ENCODE results near the gene DUSP16. TPM values are rescaled to one million over a fixed set of nuclear protein-coding genes. Genes with fewer than 3 reads are reported as not detected.

Gene DUSP16
- total and polyA plus RNA-seq, 7 donors: 8.6 to 27.3 (median 13.8) TPM

DNA sequence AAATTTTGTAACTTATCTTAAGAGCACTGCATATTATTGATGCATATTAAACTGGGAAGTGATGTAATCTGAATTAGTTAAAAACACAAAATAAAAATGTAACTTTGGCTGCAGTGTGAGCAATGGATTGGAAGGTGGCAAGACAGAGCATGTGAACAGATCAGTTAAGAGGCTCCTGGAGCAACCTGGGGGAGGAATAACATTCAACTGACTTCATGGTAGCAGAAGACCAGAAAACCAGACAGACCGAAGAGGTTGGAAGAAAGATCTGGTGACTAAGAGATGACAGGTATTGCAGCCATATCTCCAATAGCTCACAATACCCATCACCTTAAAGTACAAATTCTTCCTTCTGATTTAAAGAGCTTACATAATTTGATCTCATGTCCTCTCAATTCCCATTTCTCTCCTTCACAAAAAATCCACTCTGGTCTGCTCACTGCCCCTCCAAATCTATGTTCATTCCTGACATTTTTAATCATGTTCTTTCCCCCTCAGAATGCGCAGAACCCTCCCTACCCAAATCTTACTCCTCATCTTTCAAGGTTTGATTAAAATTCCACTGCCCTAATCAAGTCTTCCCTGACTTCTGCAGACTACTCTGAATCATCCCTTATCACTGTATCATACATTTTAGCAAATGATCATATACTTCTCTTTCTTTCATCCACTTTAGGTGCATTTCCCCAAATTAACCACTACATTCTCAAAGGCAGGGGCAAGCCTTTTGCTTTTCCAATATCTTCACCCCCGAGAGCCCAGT lies 51.5 kb downstream of the DUSP16 start:
- intact Hi-C loops (cut with DNase I): no loop called here
- DNase-seq: no peak
- no peaks in the 10 kb centered on the region for H3K9me3 ChIP-seq
- no peaks in the 10 kb centered on the region for H3K27me3 ChIP-seq
- TF ChIP-seq EP300 (IDR thresholded peaks at IDR 0.05) (no peak), POLR2AphosphoS5 (IDR thresholded peaks at IDR 0.05) (no peak), POLR2A (IDR thresholded peaks at IDR 0.05) (no peak)
- TF ChIP-seq, protein P1, sequence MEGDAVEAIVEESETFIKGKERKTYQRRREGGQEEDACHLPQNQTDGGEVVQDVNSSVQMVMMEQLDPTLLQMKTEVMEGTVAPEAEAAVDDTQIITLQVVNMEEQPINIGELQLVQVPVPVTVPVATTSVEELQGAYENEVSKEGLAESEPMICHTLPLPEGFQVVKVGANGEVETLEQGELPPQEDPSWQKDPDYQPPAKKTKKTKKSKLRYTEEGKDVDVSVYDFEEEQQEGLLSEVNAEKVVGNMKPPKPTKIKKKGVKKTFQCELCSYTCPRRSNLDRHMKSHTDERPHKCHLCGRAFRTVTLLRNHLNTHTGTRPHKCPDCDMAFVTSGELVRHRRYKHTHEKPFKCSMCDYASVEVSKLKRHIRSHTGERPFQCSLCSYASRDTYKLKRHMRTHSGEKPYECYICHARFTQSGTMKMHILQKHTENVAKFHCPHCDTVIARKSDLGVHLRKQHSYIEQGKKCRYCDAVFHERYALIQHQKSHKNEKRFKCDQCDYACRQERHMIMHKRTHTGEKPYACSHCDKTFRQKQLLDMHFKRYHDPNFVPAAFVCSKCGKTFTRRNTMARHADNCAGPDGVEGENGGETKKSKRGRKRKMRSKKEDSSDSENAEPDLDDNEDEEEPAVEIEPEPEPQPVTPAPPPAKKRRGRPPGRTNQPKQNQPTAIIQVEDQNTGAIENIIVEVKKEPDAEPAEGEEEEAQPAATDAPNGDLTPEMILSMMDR (IDR thresholded peaks at IDR 0.05): no peak
- no peaks in the 10 kb centered on the region for H3K36me3 ChIP-seq
- no peak overlapping the region for H3K4me3 ChIP-seq
- 65 to 81% methylated on average over 3 of the region's 3 CpGs for WGBS, 2 donors
- H3K4me1 ChIP-seq: peaks cover 0 to 27% (median 19%) of the 10 kb centered on the region in 4 donors
- H3K27ac ChIP-seq: no peak overlapping the region

DNA sequence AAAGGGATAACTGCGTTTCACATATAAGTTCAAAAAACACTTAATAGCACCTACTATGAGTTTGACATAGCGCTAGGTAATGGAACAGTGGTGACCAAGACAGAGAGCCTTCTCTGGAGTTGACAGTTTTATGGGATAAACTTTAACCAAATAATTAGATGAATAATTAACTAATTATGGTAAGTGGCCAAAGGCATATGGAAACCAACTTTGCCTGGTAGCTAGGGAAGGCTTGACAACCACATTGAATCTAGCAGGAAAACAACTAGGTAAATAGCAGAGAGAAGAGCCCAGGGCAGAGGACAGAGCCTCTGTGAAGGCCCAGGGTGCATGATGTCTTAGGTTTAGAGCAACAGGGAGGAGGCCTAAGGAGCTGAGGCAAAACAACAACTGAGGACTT lies 52.1 kb downstream of the DUSP16 start:
- Histone ChIP-seq H3K27ac (no peak overlapping the region), H3K9me3 (no peaks in the 10 kb centered on the region), H3K4me3 (no peak overlapping the region), H3K4me1 (peaks cover 0 to 33% (median 23%) of the 10 kb centered on the region in 4 donors), H3K36me3 (no peaks in the 10 kb centered on the region), H3K27me3 (no peaks in the 10 kb centered on the region)
- intact Hi-C loops (cut with DNase I): no loop called here
- TF ChIP-seq EP300 (IDR thresholded peaks at IDR 0.05) (no peak), POLR2A (IDR thresholded peaks at IDR 0.05) (no peak), POLR2AphosphoS5 (IDR thresholded peaks at IDR 0.05) (no peak)
- TF ChIP-seq, protein P1 (IDR thresholded peaks at IDR 0.05): no peak
- 96% methylated on average over 2 of the region's 2 CpGs for WGBS, 2 donors
- DNase-seq: no peak

DNA sequence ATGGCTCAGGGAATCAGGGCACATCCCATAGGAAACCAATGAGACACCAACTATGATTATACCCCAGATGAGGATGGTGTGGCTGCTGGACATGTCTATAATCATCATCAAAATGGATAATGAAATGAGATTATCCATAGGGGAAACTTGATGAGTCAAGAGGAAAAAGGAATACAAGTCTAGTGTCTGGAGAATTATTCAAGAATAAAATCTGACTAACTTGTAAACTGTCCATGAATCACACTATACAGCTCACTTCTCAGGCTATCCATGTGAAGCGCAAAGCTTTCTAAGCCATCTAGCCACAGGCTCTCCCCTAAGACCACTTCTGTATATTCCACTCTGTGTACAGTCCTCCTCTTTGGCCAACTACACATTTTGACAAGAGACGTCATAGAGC lies 52.5 kb downstream of the DUSP16 start:
- peaks cover 0 to 37% (median 25%) of the 10 kb centered on the region in 4 donors for H3K4me1 ChIP-seq

DNA sequence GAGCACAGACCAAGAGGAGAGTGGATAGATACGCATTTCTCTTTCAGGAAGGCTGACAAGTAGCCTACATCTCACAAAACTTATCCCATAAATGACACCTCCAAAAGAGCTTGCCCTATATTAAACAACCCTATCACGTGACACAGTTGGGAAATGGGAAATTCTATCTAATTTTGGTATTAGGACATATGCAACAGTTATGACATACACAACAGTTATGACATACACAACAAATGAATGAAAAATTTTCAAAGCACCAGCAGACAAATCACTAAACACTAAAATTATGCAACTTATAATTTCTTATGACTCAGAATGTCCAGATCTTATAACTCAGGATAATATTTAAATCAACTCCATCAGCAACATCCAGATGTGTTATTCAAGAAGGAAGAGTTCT lies 54.1 kb downstream of the DUSP16 start:
- peaks cover 0 to 37% (median 23%) of the 10 kb centered on the region in 4 donors for H3K4me1 ChIP-seq
- no peak for DNase-seq

More for the DNA sequence above, 52.5 kb downstream of the DUSP16 start:
- Histone ChIP-seq H3K9me3 (no peaks in the 10 kb centered on the region), H3K27me3 (no peaks in the 10 kb centered on the region), H3K36me3 (no peaks in the 10 kb centered on the region), H3K27ac (no peak overlapping the region), H3K4me3 (no peak overlapping the region)
- 89 to 94% methylated on average over 2 of the region's 2 CpGs for WGBS, 2 donors
- TF ChIP-seq EP300 (IDR thresholded peaks at IDR 0.05) (no peak), POLR2AphosphoS5 (IDR thresholded peaks at IDR 0.05) (no peak), POLR2A (IDR thresholded peaks at IDR 0.05) (no peak)
- TF ChIP-seq, protein P1 (IDR thresholded peaks at IDR 0.05): no peak
- intact Hi-C loops (cut with DNase I): no loop called here
- no peak for DNase-seq

More for the DNA sequence above, 54.1 kb downstream of the DUSP16 start:
- intact Hi-C loops (cut with DNase I): no loop called here
- WGBS, 2 donors: 95% methylated on average over 2 of the region's 2 CpGs
- Histone ChIP-seq H3K36me3 (no peaks in the 10 kb centered on the region), H3K27ac (no peak overlapping the region), H3K9me3 (no peaks in the 10 kb centered on the region), H3K4me3 (no peak overlapping the region), H3K27me3 (no peaks in the 10 kb centered on the region)
- TF ChIP-seq POLR2AphosphoS5 (IDR thresholded peaks at IDR 0.05): peak in 1 of 4 donors; percentile 34
- TF ChIP-seq, protein P1 (IDR thresholded peaks at IDR 0.05): no peak
- no peak for TF ChIP-seq POLR2A (IDR thresholded peaks at IDR 0.05)

Measured in sigmoid colon (tissue), 7 donors.